Mucosa of stomach (tissue), 1 donor: ENCODE data around the gene SRRD.

ENCODE experiments used
- H3K27me3 ChIP-seq: one replicate; pipeline ENCODE4 v1.7.0; 2013; ENCODE audit warnings: mild to moderate bottlenecking, low read length; ENCODE audit not compliant: control insufficient read depth, insufficient read depth
- H3K36me3 ChIP-seq: one replicate; pipeline ENCODE4 v1.7.0; 2013; ENCODE audit warnings: low read length; ENCODE audit not compliant: control insufficient read depth, insufficient read depth
- H3K4me1 ChIP-seq: one replicate; pipeline ENCODE4 v1.7.0; 2013; ENCODE audit warnings: mild to moderate bottlenecking, low read length; ENCODE audit not compliant: control insufficient read depth, insufficient read depth
- H3K4me3 ChIP-seq: one replicate; pipeline ENCODE4 v1.7.0; 2013; ENCODE audit warnings: low read length
- H3K9ac ChIP-seq: one replicate; pipeline ENCODE4 v1.7.0; 2013; ENCODE audit warnings: mild to moderate bottlenecking, low read length, moderate library complexity
- H3K9me3 ChIP-seq: one replicate; pipeline ENCODE4 v1.7.0; 2013; ENCODE audit warnings: mild to moderate bottlenecking, low read length, moderate library complexity; ENCODE audit not compliant: control insufficient read depth
- donor health status: Pancreatic carcinoma.

SRRD gene

DNA sequence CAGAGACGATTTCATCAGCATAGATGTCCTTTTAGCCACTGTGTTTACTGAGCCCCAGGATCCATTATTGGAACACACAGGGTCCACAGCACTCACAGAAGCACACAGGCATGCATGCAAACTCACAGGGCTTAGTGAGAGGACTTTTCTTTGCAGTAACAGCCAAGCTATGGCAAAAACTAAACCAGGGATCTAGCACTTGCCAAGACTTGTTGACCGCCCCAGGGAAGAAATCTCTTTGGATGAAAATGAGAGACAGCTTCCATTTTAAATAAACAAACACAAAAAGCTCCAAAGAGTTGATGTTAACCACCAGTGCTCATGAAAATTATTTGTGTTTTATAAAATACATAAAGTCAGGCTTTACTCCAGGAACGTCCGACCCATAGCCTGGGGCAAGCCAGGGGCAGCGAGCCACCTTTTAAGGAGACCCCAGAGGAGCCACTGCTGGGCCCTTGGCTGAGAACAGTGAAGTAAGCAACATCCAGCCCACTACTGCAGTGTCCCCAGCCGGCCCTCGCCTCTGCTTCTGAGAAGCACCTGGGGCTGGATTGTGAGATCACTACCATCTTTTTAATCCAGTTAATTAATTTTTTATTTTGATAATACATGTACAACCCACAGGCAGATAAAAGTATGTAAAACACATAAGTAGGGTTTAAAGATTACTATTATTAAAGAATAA is 50.6 kb downstream of the SRRD start:
- Histone ChIP-seq H3K27me3 (no peaks in the 10 kb centered on the region), H3K9ac (no peak overlapping the region), H3K36me3 (no peaks in the 10 kb centered on the region), H3K9me3 (no peaks in the 10 kb centered on the region), H3K4me1 (no peaks in the 10 kb centered on the region), H3K4me3 (no peak overlapping the region)

DNA sequence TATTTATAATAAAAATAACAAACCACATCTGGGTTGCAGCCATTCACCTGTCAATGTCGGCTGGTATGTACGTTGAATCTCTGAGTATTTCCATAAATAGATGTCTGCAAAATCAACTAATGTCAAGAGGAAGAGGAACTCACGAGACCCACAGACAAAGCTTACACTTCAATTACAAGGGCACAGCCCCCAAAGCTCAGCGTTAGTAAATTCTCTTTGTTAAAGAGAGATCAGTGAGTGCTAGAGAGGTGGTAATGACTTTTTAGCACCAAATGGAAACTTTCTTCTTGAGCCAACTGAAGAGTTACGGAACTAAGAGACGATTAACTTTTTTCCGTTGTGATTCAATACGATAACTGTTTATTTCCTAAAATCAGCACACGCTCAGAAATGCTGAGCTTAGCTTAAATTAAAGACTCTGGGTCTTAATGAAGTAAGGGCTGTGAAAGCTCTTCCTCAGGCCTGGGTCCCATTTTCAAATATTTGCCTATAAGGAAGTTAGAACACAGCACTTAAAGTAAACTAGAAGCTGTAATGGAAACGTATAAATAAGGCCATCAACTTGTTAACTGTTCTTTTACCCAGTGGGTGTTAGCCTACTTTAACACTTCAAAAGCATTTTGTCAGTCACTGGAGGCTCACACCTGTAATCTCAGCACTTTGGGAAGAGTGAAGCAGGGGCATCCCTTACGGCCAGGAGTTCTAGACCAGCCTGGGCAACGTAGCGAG is 51.4 kb downstream of the SRRD start:
- Histone ChIP-seq H3K9ac (no peak overlapping the region), H3K27me3 (no peaks in the 10 kb centered on the region), H3K36me3 (no peaks in the 10 kb centered on the region), H3K9me3 (no peaks in the 10 kb centered on the region), H3K4me3 (no peak overlapping the region), H3K4me1 (no peaks in the 10 kb centered on the region)

DNA sequence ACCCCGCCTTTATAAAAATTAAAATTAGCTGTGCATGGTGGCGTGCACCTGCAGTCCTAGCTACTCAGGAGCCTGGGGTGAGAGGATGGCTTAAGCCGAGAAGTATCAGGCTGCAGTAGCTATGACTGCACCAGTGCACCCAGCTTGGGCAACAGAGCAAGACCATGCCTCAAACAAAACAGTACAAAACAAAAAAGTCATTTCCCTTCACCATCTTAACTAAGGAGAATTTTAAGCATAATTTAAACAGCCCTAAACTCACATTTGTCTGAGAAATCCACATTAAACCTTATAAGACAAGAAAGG is 51.9 kb downstream of the SRRD start:
- Histone ChIP-seq H3K36me3 (no peaks in the 10 kb centered on the region), H3K9ac (no peak overlapping the region), H3K4me3 (no peak overlapping the region), H3K4me1 (no peaks in the 10 kb centered on the region), H3K27me3 (no peaks in the 10 kb centered on the region), H3K9me3 (no peaks in the 10 kb centered on the region)

DNA sequence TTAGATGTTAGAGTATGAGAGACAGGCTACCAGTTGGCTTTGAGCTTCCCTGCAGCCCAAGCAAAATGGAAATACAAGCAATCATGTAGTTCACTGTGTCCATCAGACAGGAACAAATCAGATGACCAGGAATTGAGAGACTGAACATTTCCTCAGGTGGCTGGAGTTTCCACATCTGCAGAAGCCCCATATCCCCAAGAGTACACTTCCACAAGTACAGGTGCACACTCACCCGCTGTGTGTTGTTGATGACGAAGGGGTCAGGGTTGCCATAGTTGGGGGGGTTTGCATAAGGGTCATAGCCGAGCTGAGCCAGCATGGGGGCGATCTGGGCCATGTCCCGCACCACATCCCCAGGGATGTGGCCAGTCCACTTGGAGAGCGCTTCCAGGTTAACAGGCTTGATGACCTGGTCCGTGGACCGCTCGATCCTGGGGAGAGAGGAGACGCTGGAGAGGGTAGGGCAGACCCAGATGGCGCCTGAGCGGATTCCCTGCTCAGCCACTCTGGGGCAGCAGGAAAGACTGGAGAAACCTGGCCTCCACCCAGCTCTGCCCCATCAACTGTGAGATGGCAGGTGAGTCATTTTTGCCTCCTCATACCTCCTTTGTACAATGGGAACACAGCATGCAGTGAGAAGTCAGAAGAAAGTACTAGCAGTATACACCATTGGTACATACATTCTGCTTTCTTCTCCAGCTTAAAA is 52.5 kb downstream of the SRRD start:
- no peaks in the 10 kb centered on the region for H3K27me3 ChIP-seq
- no peak overlapping the region for H3K9ac ChIP-seq
- H3K4me3 ChIP-seq = no peak overlapping the region
- H3K36me3 ChIP-seq = no peaks in the 10 kb centered on the region
- no peaks in the 10 kb centered on the region for H3K4me1 ChIP-seq
- no peaks in the 10 kb centered on the region for H3K9me3 ChIP-seq

DNA sequence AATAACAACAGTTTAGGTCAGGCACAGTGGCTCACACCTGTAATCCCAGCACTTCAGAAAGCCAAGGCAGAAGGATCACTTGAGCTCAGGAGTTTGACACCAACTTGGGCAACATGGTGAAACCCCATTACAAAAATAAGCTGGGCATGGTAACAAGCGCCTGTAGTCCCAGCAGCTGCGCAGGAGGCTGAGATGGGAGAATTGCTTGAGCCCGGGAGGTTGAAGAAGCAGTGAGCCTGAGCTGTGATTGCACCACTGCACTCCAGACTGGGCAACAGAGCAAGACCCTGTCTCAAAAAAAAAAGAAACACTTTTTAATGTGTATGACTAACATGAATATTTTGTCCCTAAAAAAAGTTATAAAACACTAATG is 53.1 kb downstream of the SRRD start:
- Histone ChIP-seq H3K9ac (no peak overlapping the region), H3K36me3 (no peaks in the 10 kb centered on the region), H3K4me1 (no peaks in the 10 kb centered on the region), H3K4me3 (no peak overlapping the region), H3K27me3 (no peaks in the 10 kb centered on the region), H3K9me3 (no peaks in the 10 kb centered on the region)

DNA sequence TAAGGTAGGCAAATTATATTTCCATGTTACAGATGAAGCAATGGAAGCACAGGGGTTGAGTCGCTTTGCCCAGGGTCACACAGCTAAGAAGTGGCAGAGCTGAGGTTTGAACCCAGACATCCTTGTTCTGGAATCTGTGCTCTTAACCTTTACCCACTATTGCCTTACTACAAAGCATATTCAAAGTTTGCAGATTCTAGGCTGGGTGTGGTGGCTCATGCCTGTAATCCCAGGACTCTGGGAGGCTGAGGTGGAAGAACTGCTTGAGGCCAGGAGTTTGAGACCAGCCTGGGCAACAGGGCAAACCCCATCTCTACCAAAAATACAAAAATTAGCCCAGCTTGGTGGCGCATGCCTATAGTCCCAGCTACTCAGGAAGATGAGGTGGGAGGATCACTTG is 56.4 kb downstream of the SRRD start:
- no peaks in the 10 kb centered on the region for H3K36me3 ChIP-seq
- no peaks in the 10 kb centered on the region for H3K9me3 ChIP-seq
- no peaks in the 10 kb centered on the region for H3K4me1 ChIP-seq
- H3K27me3 ChIP-seq = no peaks in the 10 kb centered on the region
- no peak overlapping the region for H3K9ac ChIP-seq
- no peak overlapping the region for H3K4me3 ChIP-seq

DNA sequence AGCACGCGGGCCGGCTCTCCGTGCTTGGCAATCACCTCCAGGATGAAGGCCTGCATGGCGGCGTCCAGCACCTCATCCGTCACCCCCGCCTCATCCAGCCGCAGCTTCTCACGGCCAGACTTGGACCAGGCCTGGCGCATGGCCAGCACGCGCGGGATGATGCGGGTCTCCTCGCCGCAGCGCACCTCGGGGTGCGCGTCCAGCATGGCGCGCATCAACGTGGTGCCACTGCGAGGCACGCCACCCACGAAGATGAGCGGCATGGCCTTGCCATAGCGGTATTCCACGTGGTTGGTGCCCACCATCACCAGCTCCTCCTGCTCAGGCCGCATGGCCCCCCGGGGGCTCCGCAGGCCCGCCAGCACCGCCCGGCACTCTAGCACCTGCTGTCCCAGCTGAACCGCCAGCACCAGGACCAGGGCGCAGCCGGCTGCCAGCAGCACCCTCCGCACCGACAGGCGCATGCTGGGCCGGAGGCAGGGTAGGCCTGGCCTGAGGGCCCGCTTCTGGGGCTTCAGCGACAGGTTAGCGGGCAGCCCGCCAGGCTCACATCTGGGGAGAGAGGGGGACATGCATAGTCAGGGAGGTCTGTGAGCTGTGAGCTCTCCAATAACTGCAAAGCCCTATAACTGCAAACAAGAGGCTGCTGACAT is 57.6 kb downstream of the SRRD start:
- Histone ChIP-seq H3K27me3 (no peaks in the 10 kb centered on the region), H3K36me3 (no peaks in the 10 kb centered on the region), H3K4me1 (no peaks in the 10 kb centered on the region), H3K9me3 (no peaks in the 10 kb centered on the region), H3K4me3 (no peak overlapping the region), H3K9ac (no peak overlapping the region)

DNA sequence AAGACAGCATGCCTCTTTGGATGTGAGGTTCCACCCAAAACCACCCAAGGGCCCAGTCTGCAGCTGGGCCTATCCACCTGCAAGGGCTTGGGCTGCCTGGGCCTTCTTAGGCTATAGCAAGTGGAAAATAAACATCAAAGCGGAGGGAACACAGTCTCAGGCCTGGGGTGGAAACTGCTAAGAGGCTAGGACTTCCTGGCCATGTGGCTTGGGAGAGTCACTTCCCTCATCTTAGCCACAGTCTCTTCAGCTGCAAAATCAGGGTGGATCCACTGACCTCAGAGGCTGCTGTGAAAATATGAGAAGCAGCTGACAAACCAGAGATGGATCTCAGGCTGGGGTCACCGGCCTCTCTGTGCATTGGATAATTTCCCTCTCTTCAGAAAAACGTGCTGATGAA is 59.2 kb downstream of the SRRD start:
- Histone ChIP-seq H3K4me3 (no peak overlapping the region), H3K27me3 (no peaks in the 10 kb centered on the region), H3K9ac (no peak overlapping the region), H3K9me3 (no peaks in the 10 kb centered on the region), H3K36me3 (no peaks in the 10 kb centered on the region), H3K4me1 (no peaks in the 10 kb centered on the region)
